AG09309 (cell line): ENCODE measurements around the gene IL18BP.

ENCODE experiments used
- DNase-seq: peaks from one replicate; pipeline ENCODE4 v3.0.0-alpha.2; 2010; ENCODE audit warnings: low read depth
- H3K4me3 ChIP-seq: 2 replicates; pipeline ENCODE4 v1.5.1; 2011; ENCODE audit warnings: mild to moderate bottlenecking, low read depth, low read length, moderate library complexity; ENCODE audit not compliant: control insufficient read depth
- TF ChIP-seq, protein P1 (sequence below): IDR thresholded peaks from 2 replicates; pipeline ENCODE4 v1.5.1; 2011; ENCODE audit warnings: mild to moderate bottlenecking, low read depth, low read length, inconsistent platforms; ENCODE audit not compliant: insufficient read depth, control insufficient read depth; ENCODE audit errors: missing control alignments

The IL18BP gene

DNA sequence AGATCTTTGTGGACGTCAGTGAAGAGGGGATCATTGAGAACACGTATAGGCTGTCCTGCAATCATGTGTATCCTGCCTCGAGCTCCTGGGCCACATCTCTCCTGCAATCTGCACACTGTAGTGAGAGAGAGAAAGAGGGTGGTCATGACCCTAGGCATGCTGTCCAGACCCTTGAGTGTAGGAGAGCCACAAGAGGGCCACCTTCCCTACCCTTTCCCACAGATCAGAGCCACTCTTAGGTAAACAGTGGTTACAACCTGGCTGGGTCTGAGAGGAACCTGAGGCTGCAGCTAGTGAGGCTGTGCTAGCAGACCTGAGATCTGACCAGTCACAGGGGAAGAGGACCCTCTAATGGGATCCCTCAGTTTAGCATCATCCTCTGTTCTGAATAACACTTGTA lies 3.9 kb upstream of the IL18BP start:
- DNase-seq = no peak
- no peak overlapping the region for H3K4me3 ChIP-seq
- TF ChIP-seq, protein P1, sequence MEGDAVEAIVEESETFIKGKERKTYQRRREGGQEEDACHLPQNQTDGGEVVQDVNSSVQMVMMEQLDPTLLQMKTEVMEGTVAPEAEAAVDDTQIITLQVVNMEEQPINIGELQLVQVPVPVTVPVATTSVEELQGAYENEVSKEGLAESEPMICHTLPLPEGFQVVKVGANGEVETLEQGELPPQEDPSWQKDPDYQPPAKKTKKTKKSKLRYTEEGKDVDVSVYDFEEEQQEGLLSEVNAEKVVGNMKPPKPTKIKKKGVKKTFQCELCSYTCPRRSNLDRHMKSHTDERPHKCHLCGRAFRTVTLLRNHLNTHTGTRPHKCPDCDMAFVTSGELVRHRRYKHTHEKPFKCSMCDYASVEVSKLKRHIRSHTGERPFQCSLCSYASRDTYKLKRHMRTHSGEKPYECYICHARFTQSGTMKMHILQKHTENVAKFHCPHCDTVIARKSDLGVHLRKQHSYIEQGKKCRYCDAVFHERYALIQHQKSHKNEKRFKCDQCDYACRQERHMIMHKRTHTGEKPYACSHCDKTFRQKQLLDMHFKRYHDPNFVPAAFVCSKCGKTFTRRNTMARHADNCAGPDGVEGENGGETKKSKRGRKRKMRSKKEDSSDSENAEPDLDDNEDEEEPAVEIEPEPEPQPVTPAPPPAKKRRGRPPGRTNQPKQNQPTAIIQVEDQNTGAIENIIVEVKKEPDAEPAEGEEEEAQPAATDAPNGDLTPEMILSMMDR = no peak

DNA sequence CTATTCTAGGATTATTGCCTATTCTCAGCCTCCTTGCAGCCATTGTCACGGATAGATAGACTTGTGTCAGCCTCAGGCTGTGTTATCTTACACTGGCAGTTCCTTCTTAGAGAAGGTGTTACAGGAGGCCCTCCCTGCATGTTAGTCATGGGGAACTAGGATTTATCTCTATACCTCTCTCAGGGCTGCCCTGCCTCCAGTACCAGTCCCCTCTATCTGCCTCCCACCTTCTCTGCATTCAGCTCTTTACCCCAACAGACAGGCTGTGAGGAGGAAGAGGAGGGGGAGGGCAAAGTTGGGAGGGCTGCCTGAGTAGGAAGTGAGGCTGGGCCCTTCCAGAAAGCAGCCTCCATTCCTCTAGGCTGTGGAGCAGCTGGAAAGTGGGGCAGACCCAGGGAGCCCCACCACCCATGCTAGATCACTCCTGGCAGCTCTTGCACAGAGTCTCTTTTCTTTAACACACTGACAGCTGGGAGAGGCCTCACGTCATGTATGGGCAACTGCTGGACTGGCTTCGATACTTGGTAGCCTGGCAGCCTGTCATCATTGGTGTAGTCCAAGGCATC lies 2.9 kb upstream of the IL18BP start:
- no peak for DNase-seq
- H3K4me3 ChIP-seq = no peak overlapping the region
- TF ChIP-seq, protein P1 = no peak

DNA sequence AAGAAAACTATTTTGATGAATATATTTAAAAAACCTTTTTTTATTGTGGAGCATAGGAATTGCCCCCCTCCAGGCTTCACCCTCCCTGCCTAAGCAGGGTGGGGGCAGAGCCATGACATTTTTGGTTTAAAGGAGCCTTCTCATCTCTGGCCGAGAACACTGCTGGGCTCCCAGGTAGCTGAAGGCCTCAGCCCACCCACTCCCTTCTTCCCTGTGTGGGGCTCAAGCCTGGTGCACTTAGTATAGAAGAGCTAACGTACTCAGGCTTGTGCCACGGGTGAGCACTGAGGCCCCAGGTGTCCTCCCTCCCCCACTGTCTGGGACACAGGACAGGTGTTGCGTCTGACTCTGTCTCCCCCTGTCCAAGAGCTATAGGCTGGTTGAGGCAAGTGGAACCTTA lies 2.2 kb upstream of the IL18BP start:
- H3K4me3 ChIP-seq = no peak overlapping the region
- DNase-seq = no peak
- TF ChIP-seq, protein P1 = no peak

DNA sequence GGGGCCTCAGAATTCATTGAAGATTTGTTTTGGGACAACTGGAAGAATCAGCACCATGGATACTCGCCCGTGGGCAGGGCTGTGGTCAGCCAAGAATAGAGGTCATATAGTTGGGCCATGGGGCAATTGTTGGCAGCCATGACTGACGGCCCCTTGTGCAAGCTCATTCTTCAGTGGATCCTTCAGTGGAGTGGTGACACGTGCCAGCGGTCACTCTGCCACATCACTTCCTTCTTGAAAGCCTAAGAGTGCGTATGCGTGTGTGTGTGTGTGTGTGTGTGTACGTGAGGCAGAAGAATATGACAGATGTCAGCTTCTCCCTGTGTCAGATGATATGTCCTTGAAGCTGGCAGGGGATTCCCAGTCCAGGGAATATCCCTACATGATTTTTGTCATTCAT lies 1.8 kb upstream of the IL18BP start:
- no peak for DNase-seq

DNA sequence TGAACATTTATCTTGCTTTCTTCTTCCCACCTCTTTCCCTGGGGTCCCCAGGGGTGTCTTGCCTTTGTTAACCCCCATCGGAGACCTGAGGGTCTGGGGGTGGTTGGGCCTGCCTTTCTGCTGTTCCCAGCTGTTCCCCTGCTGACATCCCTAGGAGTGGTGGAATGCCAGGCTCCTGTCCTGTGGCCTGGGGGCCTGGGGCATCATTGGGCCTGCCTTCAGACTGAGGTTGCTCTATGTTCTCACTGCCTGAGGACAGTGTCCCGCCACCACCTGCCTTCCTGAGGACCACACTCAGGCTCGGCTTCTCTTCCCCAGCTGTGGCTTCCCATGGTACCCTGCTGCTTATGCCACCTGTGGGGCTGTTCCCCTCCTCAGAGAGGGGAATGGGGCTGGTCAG lies 1.1 kb upstream of the IL18BP start:
- no peak overlapping the region for H3K4me3 ChIP-seq
- TF ChIP-seq, protein P1 = no peak
- no peak for DNase-seq

More for the DNA sequence above, 1.8 kb upstream of the IL18BP start:
- H3K4me3 ChIP-seq = no peak overlapping the region
- TF ChIP-seq, protein P1 = no peak

DNA sequence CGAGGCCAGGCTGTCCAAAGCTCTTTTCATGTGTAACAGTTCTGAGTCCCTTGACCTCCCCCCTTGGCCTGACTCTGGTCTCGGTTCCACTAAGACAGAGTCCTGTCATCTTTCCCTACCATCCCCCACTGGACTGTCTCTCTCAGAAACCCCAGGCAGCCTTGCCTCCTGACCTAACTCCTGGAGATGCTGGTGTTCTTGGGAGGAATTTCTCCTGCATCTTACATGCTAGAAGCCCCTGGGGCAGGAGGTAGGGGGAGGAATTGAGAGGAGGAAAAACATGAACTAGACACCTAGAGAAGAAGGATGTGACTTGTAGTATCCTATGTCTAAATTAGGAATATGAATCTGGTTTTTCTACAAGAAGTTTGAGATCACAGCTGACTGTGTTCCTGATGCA lies 648 bp upstream of the IL18BP start:
- DNase-seq = no peak
- H3K4me3 ChIP-seq = no peak overlapping the region
- TF ChIP-seq, protein P1 = no peak

DNA sequence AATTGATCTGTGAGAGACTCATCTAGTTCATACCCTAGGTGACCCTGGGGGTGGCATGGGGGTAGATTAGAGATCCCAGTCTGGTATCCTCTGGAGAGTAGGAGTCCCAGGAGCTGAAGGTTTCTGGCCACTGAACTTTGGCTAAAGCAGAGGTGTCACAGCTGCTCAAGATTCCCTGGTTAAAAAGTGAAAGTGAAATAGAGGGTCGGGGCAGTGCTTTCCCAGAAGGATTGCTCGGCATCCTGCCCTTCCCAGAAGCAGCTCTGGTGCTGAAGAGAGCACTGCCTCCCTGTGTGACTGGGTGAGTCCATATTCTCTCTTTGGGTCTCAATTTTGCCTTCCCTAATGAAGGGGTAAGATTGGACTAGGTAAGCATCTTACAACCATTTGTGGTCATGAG lies 653 bp downstream of the IL18BP start:
- DNase-seq = no peak
- TF ChIP-seq, protein P1 = no peak
- peak overlapping the region; percentile 5; the same call in 1 of the 2 replicates for H3K4me3 ChIP-seq
